ENCODE data around the gene LRR1. TPM values are rescaled to one million over a fixed set of nuclear protein-coding genes. Genes with fewer than 3 reads are reported as not detected.
"Not testable (repeated sequence)": the region's sequence is repeated elsewhere in the genome, so short reads cannot be mapped to it uniquely, and the experiment has no call there.

The LRR1 gene
- total RNA-seq, 1 donor from 2014 or later = 9.6 TPM

DNA sequence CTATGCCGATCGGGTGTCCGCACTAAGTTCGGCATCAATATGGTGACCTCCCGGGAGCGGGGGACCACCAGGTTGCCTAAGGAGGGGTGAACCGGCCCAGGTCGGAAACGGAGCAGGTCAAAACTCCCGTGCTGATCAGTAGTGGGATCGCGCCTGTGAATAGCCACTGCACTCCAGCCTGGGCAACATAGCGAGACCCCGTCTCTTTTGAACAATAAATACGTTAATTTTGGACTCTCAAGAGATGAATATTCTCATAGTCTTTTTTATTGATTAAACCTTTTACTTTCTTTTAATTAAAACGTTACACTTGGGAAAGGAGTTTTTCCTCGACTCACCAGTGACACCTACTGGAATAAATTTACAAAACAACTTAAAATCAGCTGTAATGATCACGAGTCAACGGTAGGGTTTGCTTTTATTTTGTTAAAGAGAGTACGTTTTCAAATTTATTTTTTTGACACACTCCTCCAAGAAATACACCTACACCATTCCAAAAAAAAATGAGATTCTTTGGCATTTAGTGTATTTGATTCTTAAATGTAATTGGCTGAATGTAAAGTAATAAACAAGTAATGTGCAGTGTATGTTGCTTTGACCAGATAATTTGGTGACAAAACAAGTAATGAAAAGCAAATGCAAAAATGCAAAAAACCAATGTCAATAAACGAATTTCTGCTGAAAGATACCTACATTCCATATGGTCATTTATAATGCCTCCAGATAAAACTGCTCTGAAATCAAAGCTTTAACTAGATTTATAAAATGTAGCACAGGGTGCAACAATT is 11.9 kb upstream of the LRR1 start:
- peak; percentile 86 for DNase-seq

DNA sequence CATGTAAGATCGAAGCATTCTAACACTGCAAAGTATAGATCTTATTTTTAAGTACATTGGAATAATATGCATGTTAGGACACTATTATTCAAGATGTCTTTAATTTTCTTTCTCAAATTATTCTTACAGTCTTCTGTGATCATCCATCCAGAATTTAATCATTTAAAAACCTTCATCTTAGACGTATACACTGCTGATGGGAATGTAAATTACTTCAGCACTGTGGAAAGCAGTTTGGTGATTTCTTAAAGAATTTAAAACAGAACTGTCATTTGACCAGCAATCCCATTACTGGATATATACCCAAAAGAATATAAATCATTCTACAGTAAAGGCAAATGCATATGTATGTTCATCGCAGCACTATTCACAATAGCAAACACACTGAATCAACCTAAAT is 9.4 kb upstream of the LRR1 start:
- DNase-seq = no peak

DNA sequence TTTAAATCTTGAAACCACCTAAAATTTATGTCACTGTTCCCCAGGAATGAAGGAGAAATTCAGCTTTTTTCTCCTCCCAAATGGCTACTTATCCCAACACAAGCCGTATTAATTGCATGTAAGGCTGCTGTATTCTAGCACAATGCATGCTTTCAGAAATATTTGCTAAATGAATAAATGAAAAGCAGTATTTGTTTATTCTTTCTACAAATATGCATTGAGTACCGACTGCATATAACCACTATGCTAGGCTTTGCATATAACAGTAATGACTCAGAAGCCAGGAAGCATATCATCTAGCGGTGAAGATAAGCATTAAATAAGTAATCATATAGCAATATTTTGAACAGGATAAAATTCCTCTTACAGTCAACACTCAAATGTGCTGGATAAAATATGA is 5.7 kb upstream of the LRR1 start:
- DNase-seq = no peak

DNA sequence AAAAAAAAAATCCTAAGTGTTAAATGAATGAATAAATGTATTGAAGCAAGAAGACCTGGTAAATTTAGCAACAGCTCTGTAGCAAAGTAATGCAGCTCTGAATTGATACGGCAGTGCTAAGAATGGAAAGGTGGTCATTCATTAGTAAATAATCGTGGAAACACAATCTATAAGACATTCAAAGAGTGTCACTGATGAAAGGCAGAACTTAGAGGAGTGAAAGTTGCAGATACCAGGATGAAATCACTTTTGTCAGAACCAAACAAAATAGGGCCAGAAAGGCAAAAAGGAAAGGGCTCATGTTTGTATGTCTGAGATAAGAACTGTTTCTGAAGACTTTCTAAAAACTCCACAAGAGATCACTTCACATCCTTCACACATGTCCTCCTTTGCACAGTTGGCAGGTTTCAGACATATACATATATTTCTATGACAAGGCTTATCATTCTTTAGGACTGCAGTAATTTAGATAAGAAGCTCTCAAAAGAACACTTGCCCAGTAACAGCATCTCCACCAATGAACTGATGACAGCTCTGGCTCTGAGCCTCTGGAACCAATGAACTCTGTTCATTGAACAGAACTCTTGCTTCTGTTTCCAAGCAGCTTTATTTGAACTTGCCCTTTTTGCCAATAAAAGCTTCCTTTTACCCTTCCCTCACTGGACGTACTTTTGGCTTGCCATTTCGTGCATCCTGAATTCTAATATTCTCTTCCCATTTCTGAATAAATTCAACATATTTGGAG is 4.2 kb upstream of the LRR1 start:
- peak; percentile 18 for DNase-seq

DNA sequence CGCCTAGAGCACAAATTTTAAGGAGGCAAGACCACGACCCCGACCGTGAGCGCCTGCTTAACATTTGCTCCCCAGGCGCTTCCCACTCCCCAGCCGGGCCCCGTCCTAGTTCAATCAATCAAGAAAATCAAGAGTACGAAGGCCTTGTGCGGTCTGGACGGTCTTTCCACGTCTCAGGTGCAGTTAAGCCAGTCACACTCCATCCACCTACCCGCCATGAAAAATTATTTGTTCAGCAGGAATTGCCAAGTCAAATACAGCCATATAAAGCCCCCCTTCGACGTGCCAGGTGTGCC is 603 bp upstream of the LRR1 start:
- DNase-seq = no peak

DNA sequence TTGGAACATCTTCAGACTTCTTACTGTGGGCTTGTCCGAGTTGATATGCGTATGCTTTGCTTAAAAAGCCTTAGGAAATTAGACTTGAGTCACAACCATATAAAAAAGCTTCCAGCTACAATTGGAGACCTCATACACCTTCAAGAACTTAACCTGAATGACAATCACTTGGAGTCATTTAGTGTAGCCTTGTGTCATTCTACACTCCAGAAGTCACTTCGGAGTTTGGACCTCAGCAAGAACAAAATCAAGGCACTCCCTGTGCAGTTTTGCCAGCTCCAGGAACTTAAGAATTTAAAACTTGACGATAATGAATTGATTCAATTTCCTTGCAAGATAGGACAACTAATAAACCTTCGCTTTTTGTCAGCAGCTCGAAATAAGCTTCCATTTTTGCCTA is 8.8 kb downstream of the LRR1 start:
- no peak for DNase-seq

DNA sequence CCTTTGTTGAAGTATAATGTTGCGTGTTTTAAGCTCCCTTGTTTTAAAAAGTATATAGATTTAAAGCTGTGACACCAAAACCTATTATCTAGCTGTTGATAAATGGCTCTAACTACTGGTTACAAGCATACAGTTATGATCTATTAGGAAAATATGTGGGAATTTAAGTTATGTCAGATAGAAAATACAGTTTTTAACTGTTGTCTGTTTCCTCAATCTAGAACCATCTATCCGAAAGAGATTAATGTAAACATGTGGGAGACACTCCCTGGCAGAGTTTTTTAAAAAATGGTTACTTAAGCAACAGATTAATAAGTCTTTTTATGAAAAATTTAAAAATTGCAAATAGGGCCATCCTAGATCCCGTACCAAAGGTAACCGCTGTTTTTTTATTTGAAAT is 13.5 kb downstream of the LRR1 start:
- no peak for DNase-seq

DNA sequence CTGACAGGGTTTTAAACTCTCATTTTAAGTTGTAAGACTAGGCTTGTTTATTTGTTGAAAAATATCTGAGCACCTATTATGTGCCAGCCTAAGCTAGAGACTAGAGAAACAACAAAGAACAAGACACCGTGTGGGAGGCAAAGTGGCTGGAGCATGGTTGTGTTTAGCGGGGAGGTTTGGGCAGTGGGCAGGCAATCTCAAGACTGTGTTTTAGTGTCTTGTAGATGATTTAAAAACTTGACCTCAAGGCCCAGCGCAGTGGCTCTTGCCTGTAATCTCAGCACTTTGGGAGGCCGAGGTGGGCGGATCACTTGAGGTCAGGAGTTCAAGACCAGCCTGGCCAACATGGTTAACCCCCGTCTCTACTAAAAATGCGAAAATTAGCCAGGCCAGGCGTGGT is 13.9 kb downstream of the LRR1 start:
- no peak for DNase-seq

DNA sequence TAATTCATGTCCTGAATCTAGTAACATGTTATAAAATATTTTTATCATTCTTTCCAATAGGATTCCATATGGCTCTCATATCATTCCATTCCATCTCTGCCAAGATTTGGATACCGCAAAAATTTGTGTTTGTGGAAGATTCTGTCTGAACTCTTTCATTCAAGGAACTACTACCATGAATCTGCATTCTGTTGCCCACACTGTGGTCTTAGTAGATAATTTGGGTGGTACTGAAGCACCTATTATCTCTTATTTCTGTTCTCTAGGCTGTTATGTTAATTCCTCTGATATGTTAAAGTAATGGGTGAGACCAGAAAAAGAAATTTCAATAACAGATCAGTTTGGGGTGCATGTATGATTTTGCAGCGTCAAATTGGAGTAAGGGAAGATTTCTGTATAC is 15.5 kb downstream of the LRR1 start:
- no peak for DNase-seq

DNA sequence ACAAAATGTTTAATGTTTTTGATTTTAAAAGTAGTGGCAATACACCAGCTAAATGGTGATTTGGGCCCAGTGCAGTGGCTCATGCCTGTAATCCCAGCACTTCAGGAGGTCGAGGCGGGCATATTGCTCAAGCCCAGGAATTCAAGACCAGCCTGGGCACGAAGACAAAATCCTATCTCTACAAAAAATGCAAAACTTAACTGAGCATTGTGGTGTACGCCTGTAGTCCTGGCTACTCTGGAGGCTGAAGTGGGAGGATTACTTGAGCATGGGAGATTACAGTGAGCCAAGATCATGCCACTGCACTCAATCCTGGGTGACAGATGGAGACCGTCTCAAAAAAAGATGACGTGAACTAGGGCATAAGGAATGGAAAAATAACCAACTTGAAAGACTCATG is 17.0 kb downstream of the LRR1 start:
- DNase-seq = no peak

DNA sequence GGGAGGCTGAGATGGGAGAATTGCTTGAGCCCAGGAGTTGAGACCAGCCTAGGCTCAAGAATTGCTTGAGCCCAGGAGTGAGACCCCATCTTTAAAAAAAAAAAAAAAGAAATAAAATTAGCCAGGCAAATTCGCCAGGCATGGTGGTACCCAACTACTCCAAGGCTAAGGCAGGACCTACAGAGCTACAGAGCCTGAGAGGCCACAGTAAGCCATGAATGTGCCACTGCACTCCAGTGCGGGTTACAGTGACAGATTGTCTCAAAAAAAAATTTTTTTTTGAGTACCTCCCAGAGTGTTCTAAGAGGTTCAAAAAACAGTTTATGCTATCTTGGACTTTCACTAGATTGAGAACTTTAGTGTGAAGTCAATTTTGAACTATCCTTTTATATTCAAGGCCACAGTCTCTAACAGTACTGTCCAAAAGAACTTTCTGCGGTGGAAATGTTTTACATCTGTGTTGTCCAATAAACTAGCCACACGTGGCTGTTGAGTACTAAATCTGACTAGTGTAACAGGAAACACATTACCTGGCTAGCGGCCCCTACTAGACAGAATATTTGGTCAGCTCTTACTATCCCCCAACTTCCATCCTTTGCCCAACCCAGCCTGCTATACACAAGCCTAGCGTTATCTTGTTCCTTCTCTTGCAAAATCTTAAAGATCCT is 19.2 kb downstream of the LRR1 start:
- DNase-seq = no peak

DNA sequence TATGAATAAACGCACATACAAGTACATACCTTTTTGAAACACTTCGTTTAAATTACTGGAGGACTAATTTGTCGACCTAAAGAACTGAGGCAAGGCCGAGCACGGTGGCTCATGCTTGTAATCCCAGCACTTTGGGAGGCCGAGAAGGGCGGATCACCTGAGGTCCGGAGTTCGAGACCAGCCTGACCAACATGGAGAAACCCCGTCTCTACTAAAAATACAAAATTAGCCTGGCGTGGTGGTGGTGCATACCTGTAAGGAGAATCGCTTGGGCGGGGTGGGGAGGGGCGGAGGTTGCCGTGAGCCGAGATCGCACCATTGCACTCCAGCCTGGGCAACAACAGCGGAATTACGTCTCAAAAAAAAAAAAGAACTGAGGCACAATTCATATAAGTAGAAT is 20.5 kb downstream of the LRR1 start:
- DNase-seq = not testable (repeated sequence)

DNA sequence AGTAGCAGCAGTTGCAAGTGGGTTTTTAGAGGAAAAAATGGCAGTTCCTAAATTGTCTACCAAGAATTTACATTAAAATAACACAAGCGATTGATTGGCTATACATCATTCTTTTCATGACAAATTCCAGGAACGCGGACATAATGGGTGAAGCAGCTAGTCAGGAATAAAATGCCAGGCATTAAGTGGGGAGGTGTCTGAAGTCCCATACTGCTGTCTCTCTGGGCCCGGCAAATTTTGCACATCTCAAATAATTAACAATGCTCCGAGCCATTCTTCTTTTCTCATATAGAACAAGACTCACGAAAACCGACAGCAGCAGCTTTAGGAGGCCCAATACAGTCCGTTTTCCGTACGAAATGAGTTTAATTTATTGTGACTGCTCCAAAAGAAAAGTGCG is 21.0 kb downstream of the LRR1 start:
- no peak for DNase-seq

DNA sequence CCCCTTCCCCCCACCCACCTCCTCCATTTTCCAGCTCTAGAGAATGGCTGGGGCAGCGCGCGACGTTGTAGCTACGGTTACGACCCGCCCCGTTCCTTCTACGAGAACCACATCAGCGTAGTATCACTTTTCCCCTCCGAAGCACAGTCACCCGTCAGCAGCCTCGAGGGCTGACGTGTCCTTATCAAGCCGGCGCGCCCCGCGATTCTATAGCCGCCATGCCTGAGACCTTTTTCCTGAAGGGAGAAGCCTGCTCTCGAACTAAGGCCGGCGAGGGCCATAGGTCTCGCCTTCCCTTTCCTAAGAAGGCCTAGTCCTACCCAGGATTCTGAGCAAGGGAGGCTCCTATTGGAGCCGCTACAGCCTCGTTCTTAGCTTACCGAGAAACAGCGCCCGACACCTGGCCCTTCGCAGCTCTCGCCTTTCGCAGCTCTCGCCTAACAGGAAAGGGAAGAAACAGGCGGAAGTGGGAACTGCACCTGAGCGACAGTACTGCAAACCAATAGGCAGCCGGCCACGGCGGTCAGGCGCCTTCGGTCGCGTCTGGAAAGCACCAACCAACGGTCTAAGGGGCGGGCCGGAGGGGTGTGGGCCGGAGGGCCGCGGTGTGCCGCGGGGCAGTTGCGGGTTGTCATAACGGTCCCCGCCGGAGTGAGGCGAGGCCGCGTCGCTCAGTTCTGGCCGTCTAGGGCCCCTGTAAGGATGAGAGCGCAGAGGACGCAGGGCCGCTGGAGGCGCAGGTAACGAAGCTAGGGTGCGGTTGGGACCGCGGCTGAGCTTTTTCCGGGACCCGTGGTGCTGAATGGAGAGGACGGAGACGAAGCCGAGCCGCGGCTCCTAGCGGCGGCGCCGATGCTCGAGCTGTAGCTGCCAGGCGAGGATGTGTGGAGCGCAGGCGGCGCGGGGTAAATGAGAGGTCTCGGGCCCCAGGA is 21.7 kb downstream of the LRR1 start, which contains the start of the genes MGAT2 and RPL36AL:
TSS of gene MGAT2 (plus strand) at position 618 of the 932 bp plus-strand sequence. CDS start 470 bp downstream, outside the sequence.
TSS of gene RPL36AL (minus strand) at position 445 of the 932 bp plus-strand sequence. CDS start 1,522 bp downstream, outside the sequence.
- DNase-seq = peak; percentile 99

DNA sequence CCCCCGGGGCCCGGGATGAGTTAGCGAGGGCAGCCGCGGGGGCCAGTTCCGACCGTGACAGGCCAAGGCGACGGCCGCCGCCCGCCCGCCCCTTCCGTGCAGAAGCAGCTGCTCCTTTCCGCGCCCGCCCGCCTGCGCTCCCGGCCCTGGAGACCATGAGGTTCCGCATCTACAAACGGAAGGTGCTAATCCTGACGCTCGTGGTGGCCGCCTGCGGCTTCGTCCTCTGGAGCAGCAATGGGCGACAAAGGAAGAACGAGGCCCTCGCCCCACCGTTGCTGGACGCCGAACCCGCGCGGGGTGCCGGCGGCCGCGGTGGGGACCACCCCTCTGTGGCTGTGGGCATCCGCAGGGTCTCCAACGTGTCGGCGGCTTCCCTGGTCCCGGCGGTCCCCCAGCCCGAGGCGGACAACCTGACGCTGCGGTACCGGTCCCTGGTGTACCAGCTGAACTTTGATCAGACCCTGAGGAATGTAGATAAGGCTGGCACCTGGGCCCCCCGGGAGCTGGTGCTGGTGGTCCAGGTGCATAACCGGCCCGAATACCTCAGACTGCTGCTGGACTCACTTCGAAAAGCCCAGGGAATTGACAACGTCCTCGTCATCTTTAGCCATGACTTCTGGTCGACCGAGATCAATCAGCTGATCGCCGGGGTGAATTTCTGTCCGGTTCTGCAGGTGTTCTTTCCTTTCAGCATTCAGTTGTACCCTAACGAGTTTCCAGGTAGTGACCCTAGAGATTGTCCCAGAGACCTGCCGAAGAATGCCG is 22.6 kb downstream of the LRR1 start:
- peak; percentile 76 for DNase-seq

DNA sequence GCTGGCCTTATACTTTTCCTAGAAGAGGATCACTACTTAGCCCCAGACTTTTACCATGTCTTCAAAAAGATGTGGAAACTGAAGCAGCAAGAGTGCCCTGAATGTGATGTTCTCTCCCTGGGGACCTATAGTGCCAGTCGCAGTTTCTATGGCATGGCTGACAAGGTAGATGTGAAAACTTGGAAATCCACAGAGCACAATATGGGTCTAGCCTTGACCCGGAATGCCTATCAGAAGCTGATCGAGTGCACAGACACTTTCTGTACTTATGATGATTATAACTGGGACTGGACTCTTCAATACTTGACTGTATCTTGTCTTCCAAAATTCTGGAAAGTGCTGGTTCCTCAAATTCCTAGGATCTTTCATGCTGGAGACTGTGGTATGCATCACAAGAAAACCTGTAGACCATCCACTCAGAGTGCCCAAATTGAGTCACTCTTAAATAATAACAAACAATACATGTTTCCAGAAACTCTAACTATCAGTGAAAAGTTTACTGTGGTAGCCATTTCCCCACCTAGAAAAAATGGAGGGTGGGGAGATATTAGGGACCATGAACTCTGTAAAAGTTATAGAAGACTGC is 23.4 kb downstream of the LRR1 start:
- no peak for DNase-seq

DNA sequence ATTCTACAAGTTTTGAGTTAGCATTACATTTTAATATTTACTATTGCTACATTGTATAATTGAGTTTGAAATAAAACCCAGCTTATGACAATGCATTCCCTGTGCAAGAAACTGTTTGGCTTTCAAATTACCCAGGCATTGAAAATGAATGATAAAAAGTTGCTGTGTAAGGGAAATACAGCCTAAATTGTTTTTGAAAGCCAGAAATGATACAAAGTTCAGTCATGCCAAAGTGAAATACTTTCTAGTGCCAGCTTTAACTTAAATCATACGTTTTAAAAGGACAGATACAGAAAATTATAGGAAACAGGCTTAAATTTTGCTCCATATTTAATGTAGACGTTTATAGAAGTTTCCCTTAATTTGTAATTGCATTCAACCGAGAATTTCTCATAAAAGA is 24.6 kb downstream of the LRR1 start:
- no peak for DNase-seq

DNA sequence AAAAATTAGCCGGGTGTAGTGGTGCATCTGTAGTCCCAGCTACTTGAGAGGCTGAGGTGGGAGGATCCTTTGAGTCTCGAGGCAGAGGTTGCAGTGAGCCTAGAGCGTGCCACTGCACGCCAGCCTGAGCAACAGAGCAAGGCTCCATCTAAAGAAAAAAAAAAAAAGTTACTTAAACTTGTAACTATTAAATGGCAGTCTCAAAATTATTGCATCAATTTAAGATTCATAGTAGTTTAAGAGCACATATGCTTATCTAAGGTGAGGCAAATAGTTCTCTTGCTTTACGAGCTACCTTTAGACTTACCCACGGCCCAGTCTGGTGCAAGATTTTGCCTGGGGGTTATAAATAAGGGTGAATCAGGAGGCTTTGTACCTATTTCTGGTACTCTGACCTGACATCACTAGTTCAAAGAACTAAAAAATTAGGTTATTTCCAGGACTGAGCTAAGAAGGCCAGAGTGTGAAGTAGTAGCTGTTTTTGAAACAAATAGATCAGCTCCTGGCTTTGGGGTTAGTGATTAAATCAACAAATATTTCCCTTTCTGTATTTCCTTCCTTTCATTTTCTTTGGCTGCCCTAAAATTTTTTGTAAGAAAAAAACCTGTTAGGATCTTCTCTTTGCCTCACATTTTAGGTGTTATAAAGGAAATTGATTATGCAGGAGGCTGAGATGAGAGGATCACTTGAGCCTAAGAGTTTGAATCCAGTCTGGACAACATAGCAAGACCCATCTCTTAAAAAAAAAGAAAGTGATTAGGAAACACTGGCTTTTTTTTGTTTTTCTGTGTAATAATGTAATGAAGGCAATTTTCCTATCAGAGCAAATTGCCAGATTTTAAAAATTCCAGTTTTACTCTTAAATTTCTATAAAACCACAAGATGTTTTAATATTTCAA is 25.4 kb downstream of the LRR1 start:
- no peak for DNase-seq

DNA sequence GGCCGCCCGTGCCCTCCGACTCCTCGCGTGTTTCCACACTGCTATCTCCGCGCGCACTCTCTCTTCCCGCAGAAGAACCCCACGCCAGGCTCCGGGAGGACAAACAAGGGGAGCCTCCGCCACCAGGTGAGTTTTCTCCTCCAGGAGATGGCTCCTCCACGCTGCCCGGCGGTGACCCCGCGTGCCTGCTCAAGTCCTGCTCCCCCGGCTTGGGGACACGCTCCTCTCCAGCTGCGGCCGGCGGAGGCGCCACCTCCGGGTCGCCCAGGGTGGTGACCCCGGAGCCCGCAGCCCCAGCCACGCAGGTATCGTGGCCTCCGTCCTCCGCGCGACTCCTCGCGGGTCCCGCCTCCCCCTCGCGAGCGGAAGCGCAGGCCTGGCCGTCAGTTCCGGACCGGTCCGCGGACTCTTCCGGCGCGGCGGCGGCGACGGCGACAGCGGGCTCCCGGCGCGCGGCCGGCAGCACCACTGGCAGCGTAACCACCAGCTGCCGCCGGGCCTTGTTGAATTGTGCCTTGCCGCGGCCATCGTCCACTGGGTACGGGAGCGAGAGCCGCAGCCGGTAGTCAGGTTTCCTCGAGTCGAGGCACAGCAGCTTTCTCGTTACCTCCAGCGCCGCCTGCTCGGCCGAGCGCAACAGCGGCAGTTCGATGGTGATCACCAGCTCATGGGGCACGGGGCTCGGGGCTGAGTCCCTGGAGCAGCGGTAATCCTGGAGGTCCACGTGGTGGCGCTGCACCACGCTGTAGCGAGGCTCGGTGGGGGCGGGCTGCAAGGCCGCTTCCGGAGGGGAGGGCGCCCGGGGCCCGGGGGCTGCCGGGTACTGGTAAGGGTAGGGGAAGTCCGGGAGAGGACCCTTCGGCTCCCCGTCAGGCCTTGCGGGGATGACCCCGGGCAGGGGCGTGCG is 35.2 kb downstream of the LRR1 start:
- DNase-seq = peak; percentile 98

Measured in tongue (tissue), 2 donors.